HG03135 (cell line): ENCODE data around the gene TMEM231.
"Not testable (repeated sequence)": the region's sequence is repeated elsewhere in the genome, so short reads cannot be mapped to it uniquely, and the experiment has no call there.

ENCODE experiments used
- ATAC-seq: cut with Tn5 transposase; IDR thresholded peaks from one replicate; pipeline ENCODE4 v1.9.1; 2021; ENCODE audit warnings: mild to moderate bottlenecking, moderate library complexity; ENCODE audit not compliant: unreplicated experiment

Gene TMEM231, protein sequence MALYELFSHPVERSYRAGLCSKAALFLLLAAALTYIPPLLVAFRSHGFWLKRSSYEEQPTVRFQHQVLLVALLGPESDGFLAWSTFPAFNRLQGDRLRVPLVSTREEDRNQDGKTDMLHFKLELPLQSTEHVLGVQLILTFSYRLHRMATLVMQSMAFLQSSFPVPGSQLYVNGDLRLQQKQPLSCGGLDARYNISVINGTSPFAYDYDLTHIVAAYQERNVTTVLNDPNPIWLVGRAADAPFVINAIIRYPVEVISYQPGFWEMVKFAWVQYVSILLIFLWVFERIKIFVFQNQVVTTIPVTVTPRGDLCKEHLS

DNA sequence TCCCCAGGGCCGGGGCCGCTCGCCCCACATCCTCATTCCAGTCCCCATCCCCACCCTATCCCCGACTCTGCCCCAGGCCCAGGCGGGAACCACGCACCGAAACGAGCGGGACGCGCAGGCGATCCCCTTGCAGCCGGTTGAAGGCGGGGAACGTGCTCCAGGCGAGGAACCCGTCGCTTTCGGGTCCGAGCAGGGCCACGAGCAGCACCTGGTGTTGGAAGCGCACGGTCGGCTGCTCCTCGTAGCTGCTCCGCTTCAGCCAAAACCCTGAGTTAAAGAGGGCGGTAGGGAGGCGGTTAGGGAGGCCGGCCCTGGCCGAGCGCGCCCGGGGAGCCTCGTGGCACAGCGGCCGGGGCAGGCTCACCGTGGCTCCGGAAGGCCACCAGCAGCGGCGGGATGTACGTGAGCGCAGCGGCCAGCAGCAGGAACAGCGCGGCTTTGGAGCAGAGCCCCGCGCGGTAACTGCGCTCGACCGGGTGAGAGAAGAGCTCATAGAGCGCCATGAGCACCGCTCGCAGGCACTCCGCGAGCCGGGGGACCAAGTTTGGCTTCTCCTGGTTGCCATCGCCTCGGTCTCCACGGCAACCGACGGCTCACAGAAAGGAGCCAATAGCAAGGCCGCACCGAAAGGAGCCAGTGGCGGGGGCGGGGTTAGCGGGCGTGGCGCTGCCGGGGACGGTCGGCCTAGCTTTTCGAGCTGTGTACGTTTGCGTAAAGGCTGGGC, at the start of gene TMEM231:
TSS of gene TMEM231 (minus strand) at position 546 of the 724 bp plus-strand sequence. CDS start at position 503, 43 bp downstream.
- ATAC-seq, result peak; percentile 97

DNA sequence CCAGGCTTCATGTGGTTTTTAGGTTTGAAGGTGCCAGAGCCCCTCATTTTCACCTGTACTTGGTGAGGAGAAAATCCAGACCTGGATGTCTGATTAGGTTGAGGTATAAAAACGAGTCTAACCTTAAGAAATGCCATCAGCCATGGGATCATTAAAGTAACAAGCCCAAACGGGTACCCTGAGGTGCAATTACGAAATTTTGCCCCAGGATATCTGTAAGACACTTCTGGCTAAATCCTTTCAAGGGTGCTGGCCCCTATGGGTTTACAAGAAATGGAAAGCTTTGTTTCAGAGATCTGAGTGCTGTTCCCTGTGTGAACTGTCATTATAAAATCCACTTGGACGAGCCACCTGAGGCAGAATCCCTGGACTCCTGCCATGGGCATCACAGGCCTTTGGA, 47.2 kb upstream of the TMEM231 start:
- ATAC-seq, result no peak

- no peak for ATAC-seq
Measured at GRCh38 chr16:75599452-75600277, 43.6 kb upstream of the TMEM231 start.

GRCh38 chr16:75593825-75594820, 38.1 kb upstream of the TMEM231 start:
- no peak for ATAC-seq

GRCh38 chr16:75593308-75593707, 37.3 kb upstream of the TMEM231 start:
- ATAC-seq, result no peak

DNA sequence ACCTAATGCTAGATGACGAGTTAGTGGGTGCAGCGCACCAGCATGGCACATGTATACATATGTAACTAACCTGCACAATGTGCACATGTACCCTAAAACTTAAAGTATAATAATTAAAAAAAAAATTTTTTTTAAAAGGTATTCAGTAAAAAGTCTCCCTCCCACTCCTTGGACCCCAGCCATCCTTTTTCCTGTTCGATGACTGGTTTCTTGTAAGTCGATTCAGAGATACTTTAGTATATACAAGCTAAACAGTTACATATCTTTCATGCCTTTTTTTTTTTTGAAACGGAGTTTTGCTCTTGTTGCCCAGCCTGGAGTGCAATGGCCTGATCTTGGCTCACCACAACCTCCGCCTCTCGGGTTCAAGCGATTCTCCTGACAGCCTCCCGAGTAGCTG, 35.9 kb upstream of the TMEM231 start:
- ATAC-seq, result not testable (repeated sequence)

DNA sequence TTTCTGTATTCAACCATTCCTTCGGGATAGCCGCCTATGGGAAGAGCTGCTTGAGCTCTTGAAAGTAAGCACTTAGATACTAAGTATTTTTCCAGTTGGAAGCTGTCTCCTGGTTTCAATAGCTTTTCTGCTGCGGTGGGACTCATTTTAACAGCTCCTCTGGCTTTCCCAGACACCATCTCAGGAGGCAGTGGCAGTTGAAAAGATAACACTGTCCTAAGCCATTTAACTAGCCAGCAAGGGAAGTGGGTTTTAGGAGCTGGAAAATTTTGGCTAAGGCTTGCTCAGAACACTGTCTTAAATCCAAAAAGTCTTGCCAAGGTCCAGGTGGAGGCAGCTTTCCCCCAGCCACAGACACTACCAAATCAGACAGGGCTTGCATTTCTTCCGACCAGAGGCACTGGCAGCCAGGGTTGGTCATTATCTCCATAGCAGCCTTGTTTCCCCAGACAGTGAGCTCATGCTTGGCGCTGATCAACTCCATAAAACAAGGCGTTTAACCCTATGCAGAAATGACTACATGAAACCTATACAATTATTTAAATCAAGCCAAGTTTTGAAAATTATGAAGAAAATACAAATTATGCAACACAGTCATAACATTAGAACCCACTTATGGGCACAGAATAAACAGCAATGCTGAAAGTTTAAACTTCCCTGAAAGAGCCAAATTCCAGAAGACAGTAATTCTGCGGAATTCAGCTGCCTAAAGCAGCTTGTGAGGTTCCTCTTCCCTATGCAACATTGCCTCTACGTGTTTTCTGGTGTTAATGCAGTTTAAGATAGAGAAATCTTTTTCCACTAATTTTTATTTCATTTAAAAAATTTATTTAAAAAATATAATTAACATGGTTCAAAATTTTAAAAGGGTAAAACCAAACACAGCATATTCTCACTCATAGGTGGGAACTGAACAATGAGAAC, 35.1 kb upstream of the TMEM231 start:
- ATAC-seq, result no peak

DNA sequence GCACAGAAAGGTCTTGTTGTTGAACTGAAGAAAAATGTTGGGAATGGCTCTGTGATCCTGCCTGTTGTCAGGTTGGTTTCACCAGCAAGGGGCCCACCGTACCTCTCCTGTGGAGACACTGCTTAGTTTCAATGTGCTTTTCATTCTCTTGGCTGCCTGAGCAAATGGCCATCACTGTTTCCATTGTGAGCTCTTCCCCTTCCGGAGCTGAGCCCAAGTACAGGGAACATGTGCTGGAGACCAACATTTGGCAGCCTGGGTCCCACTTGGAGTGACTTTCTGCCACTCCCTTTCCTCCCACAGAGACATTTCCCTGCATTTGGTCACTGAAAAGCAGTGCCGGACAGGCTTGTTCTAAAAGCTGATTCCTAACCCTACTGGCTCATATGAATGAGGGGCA, 33.3 kb upstream of the TMEM231 start:
- no peak for ATAC-seq

DNA sequence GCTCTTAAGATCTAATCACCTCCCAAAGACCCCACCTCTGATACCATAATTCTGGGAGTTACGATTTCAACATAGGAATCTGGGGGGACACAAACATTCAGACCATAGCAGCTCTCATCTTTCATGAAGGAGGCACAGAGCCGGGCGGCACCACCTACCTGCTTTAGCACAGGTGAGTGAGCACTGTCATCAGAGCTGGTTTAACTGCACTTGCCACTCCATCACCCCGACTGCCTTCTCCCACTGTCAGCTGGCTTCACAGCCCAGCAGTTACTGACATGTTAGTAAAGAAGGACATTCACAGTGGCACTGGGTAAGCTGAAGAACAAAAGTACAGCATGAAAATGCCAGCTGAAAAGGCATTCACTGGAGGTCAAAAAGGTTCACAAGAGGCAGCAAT, 32.7 kb upstream of the TMEM231 start:
- no peak for ATAC-seq

DNA sequence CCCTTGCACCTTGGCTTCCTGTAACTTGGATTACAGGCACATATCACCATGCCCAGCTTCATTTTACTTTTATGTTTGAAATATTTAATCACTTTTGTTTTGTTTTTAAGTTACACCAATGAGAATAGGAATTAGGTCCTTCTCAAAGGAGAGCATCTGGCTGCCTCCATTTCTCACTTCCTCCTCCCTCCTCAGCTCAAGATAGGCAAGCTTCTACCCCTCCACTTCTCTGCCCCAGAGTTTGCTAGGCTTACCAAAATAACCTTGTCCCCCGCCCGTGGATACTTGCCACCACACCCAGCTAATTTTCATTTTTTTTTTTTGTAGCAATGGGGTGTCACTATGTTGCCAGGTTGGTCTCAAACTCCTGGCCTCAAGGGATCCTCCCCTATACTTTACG, 28.1 kb upstream of the TMEM231 start:
- no peak for ATAC-seq

GRCh38 chr16:75579281-75579834, 23.3 kb upstream of the TMEM231 start:
- ATAC-seq, result no peak

- ATAC-seq, result no peak
Measured at GRCh38 chr16:75578725-75579124, 22.7 kb upstream of the TMEM231 start.

DNA sequence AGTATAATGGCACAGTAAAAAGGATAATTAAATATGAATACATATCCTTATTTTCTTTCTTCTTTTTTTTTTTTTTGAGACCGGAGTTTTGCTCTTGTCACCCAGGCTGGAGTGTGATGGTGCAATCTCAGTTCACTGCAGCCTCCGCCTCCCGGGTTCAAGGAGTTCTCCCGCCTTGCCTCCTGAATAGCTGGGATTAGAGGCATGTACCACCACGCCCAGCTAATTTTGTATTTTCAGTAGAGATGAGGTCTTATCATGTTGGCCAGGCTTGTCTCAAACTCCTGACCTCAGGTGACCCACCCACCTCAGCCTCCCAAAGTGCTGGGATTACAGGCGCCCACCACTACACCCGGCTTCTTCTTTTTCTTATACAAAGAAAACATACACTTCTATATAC, 22.2 kb upstream of the TMEM231 start:
- ATAC-seq, result no peak

DNA sequence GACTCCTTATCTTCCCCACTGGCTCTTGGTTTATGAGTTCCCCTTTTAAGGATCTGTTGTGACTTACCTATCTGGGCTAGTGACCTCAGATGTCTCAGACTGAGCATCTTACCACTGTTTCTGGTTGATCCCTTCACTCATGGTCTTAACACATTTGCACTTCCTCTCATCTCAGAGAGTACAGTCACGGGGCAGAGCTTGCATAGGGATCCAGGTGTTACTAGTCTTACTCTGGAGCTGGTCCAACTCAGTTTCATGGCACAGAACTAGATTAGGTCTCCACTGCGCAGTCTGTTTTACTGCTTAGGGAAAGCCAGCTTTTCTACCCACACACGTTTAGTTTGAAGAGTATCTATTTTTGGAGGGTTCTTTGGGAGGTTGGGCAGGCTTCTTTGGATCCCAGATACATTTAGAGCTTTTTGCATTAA, 20.3 kb upstream of the TMEM231 start:
- no peak for ATAC-seq

GRCh38 chr16:75575958-75576357, 19.9 kb upstream of the TMEM231 start:
- ATAC-seq, result no peak

DNA sequence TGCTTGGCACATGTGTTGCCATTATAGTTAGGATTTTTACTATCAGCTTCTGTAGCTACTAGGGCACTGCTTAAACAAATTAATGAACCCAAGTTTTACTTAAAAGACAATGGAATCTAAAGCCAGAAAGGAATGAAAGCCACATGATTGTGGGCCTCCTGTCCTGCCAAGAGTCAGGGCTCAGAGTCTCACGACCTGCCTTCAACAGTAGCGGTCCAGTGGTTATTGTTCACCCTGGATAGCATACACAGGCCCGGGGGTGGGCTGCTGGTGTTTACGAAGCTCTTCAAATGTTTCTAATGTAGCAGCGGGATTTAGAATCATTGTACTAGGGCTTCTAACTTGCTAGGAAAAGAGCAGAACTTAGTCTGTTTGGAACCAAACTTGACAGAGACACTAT, 17.9 kb upstream of the TMEM231 start:
- ATAC-seq, result no peak

- ATAC-seq, result no peak
Measured at GRCh38 chr16:75572864-75573542, 17.0 kb upstream of the TMEM231 start.

DNA sequence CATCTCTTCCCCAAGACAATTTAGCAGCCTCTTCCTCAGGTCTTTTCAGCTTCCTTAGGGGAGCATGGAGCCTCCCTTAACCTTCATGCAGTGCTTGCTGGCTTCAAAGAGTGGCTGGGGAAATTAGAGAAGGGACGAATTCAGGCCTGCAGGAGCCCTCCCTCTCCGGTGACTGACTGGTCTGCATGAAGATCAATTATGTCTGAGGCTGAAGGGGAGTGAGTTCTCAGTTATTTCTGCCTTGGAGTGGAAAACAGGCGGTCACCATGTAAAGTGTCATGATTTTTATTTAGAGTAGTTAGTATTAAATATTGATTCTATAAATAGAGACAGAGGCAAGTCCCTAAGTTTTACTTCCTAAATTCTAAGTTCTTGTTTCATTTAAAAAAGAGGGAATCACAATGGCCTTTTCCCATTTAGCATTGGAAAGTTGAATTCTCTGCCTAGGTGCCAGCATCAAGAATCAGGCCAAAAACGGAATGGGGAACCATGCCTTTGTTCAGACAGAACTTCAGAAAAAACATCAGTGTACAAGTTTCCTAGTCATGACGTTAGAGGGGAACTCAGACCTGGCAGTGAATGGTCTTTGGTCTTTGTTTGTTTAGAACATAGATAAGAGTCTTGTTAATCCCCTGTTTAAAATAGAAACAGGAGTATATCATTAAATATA, 14.5 kb upstream of the TMEM231 start:
- ATAC-seq, result no peak
